GM10248 (cell line): Measurements from ENCODE around the gene ZNF653.
A peak's percentile ranks its signal among the peaks of the same experiment; 100 is the strongest.
"Not testable (repeated sequence)": the region's sequence is repeated elsewhere in the genome, so short reads cannot be mapped to it uniquely, and the experiment has no call there.

Experiments used
- CTCF ChIA-PET: fragments of 300-600 bp; sonication (Branson Sonifier 250); formaldehyde crosslinking; extraction: SDS; loops from one replicate; lab custom pipeline; 2021; ENCODE audit warnings: antibody characterized with exemption; lab: Yijun Ruan, JAX
- POLR2A ChIA-PET: fragments of 350-650 bp; sonication (Branson Sonifier 250); formaldehyde crosslinking; extraction: SDS; loops from one replicate; lab custom pipeline; 2020; ENCODE audit warnings: antibody characterized with exemption; lab: Yijun Ruan, JAX
- DNase-seq: peaks from one replicate; pipeline ENCODE4 v3.0.0; 2012; ENCODE audit errors: extremely low spot score
- TF ChIP-seq, protein P1 (sequence below): IDR thresholded peaks from 2 replicates; pipeline ENCODE4 v1.5.1; 2012; ENCODE audit warnings: mild to moderate bottlenecking, low read depth; ENCODE audit errors: extremely low read depth, missing control alignments, control extremely low read depth

The ZNF653 gene

GRCh38 chr19:11457831-11458230, 47.8 kb downstream of the ZNF653 start:
- ChIA-PET CTCF (interaction anchor here (0.9 to 1.7 kb wide), 2 partner anchors 25 to 75 kb away, joined by 3 to 6 read pairs; no protein-coding TSS in a partner anchor), POLR2A (no interaction called here)
- TF ChIP-seq, protein P1, sequence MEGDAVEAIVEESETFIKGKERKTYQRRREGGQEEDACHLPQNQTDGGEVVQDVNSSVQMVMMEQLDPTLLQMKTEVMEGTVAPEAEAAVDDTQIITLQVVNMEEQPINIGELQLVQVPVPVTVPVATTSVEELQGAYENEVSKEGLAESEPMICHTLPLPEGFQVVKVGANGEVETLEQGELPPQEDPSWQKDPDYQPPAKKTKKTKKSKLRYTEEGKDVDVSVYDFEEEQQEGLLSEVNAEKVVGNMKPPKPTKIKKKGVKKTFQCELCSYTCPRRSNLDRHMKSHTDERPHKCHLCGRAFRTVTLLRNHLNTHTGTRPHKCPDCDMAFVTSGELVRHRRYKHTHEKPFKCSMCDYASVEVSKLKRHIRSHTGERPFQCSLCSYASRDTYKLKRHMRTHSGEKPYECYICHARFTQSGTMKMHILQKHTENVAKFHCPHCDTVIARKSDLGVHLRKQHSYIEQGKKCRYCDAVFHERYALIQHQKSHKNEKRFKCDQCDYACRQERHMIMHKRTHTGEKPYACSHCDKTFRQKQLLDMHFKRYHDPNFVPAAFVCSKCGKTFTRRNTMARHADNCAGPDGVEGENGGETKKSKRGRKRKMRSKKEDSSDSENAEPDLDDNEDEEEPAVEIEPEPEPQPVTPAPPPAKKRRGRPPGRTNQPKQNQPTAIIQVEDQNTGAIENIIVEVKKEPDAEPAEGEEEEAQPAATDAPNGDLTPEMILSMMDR: no peak
- DNase-seq: no peak

- TF ChIP-seq, protein P1: no peak
- CTCF ChIA-PET: interaction anchor here (1.1 to 1.7 kb wide), 2 partner anchors 11 to 26 kb away, joined by 3 to 6 read pairs; no protein-coding TSS in a partner anchor
- DNase-seq: no peak
- POLR2A ChIA-PET: no interaction called here
These were observed 48.5 kb downstream of the ZNF653 start for GRCh38 chr19:11457115-11457514.

- ChIA-PET CTCF (interaction anchor here (1.1 to 1.8 kb wide), 3 partner anchors 11 to 26 kb away, joined by 3 to 6 read pairs (median 5); partner anchors contain the start of genes ODAD3 and PRKCSH), POLR2A (interaction anchor here (0.7 kb wide), 1 partner anchor 28 kb away, joined by 3 read pairs; no protein-coding TSS in a partner anchor)
- TF ChIP-seq, protein P1: no peak
- no peak for DNase-seq
These were observed 49.0 kb downstream of the ZNF653 start for GRCh38 chr19:11456659-11457058.

GRCh38 chr19:11455233-11455554, 50.4 kb downstream of the ZNF653 start:
- DNase-seq, POLR2A ChIA-PET: not testable (repeated sequence)
- CTCF ChIA-PET: interaction anchor here (1.0 to 1.8 kb wide), 3 partner anchors 20 to 130 kb away, joined by 3 to 6 read pairs (median 5); partner anchors contain the start of genes ODAD3 and PRKCSH

DNA sequence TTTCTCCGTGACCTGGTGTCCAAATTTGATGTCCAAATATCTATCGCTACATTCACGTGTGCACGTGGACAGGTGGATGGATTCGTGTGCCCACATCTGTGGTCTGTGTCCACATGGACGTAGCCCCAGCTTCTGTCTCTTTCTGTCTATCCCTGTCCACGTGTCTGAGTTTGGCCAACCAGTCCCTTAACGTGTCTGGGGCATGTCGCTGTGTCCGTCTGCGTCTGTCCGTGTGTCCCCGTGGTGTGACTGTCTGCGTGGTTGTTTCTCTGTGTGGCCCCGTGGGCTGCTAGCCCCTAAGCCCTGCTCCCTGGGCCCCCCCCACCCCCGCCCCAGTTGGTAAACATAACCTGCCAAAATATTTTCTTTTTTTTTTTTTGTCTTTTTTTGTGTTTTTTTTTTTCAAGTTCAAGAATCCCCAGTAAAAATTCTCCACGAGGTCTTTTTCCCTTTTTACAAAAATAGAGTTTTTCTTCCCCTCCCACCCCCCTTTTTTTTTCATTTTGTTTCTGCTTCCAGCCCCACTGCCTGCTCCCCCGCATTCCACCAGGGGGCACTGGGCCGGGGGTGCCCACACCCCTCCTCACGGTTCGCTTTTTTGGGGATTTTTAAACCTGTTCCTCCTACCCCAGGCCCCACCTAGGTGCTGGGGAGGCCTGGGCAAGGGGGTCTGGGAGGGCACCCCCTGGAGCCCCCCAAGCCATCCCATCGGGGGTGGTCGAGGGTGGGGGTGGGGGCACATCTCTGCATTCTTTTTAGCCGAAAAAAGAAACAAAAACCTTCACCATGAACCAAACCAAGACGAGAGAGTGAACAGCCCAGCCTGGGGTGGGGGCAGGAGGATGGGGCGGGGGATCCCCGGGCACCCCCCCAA, 51.9 kb downstream of the ZNF653 start:
- POLR2A ChIA-PET: no interaction called here
- TF ChIP-seq, protein P1: peak; percentile 50
- CTCF ChIA-PET: interaction anchor here (2.2 kb wide), 1 partner anchor 29 kb away, joined by 13 read pairs; no protein-coding TSS in a partner anchor

DNA sequence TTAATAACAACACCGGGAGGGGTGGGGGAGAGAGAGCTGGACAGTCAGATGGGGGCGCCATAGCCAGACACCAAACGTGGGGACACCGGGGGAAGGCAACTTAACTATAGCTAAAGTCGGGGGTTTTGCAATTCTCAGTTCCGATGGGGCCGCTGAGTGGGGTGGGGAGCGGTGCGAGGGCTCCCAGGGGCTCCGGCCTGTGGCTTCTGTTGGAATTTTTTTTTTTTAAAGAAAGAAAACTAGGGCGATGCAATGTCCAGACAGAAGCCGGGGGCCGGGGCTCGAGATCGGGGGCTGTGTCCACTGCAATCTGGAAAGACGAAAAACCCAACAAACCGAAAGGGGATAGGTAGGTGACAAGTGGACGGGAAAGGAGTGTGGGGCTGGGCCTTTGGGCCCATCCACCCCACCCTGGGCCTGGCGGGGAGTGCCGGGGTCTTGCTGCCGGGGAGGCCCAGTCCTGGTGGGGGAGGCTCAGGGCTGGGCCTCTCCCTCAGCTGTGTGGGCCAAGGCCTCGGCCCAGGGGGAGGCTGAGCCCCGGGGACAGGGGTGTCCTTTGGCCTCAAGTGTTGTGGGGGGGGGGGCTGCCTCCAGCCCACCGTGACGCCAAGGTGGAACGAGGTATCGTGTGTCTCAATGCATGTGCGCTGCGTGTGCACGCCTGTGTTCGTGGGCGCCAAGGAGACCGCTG, 52.9 kb downstream of the ZNF653 start:
- ChIA-PET CTCF (interaction anchor here (0.9 to 2.2 kb wide), 6 partner anchors 9 to 159 kb away, joined by 4 to 13 read pairs (median 7); partner anchors contain the start of genes ODAD3 and PRKCSH), POLR2A (interaction anchor here (0.8 kb wide), 1 partner anchor 30 kb away, joined by 3 read pairs; no protein-coding TSS in a partner anchor)
- TF ChIP-seq, protein P1: peak; percentile 19
- no peak for DNase-seq

More for the DNA sequence above, 51.9 kb downstream of the ZNF653 start:
- peak; percentile 60 for DNase-seq
